ENCODE data around the gene GPT2. TPM values are rescaled to one million over a fixed set of nuclear protein-coding genes. Genes with fewer than 3 reads are reported as not detected.

Gene GPT2
- total and polyA plus RNA-seq, 2 donors (not counting 3 experiments of a cell fraction or from before 2014, with no cell fraction given): 10.8 to 17.9 TPM

DNA sequence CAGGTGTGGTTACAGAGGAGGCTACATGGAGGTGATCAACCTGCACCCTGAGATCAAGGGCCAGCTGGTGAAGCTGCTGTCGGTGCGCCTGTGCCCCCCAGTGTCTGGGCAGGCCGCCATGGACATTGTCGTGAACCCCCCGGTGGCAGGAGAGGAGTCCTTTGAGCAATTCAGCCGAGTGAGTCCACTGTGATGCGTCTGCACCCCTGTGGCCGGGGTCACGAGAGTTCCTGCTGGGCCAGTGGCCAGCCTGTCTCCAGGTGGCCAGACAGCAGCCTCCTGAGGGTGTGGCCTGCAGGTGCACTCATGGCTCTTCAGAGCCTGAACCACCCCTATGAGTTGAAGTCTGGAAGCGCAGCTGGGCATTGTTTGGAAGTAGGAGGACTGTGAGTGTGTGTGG is 38.1 kb downstream of the GPT2 start:
- H3K4me3 ChIP-seq (replicated peaks in 1 of 3; ENCODE audit: insufficient read depth in 1 of 3, low read depth in 1 of 3, low read length in 3 of 3): no peak overlapping the region
- no TSS peak for BruUV-seq (replicated peaks)
- no peaks in the 10 kb centered on the region for H3K27me3 ChIP-seq (ENCODE audit: control insufficient read depth in 2 of 2, insufficient read depth in 2 of 2, low read length in 2 of 2)
- intact Hi-C loops (cut with micrococcal nuclease): no loop called here
- FAIRE-seq (no peak), DNase-seq (ENCODE audit: low read depth, low spot score) (no peak)
- no peaks in the 10 kb centered on the region for H3K9me3 ChIP-seq (replicated peaks; ENCODE audit: control insufficient read depth, insufficient read depth, low read length)
- no peaks in the 10 kb centered on the region for H4K20me1 ChIP-seq (replicated peaks; ENCODE audit: control insufficient read depth, extremely low read depth, insufficient read depth, low read length)
- H3K36me3 ChIP-seq (ENCODE audit: control insufficient read depth in 2 of 2, extremely low read depth in 1 of 2, insufficient read depth in 2 of 2, low read length in 2 of 2): peaks cover 0 to 12% of the 10 kb centered on the region in 2 experiments
- no peak overlapping the region for H2AFZ ChIP-seq (ENCODE audit: low read depth, low read length)
- no peak overlapping the region for H3K9ac ChIP-seq (replicated peaks; ENCODE audit: extremely low read depth, insufficient read depth, low read length)
- TF ChIP-seq MAX (IDR thresholded peaks at IDR 0.05; ENCODE audit: insufficient read depth, insufficient read length) (no peak), GATA2 (IDR thresholded peaks at IDR 0.05; ENCODE audit: insufficient read depth, insufficient read length, low read depth, low read length) (no peak), MYC (IDR thresholded peaks at IDR 0.05; ENCODE audit: low read depth, low read length) (no peak), EZH2 (IDR thresholded peaks at IDR 0.05; ENCODE audit: borderline replicate concordance, low read depth, low read length, severe bottlenecking) (no peak), CTCF (IDR thresholded peaks at IDR 0.05; ENCODE audit: extremely low read depth in 1 of 2, insufficient read depth in 1 of 2, low read depth in 1 of 2, low read length in 2 of 2) (no peak), FOS (IDR thresholded peaks at IDR 0.05; ENCODE audit: borderline replicate concordance, insufficient read depth, low read length) (no peak), JUN (IDR thresholded peaks at IDR 0.05; ENCODE audit: borderline replicate concordance, insufficient read depth, insufficient read length, low read depth) (no peak), POLR2AphosphoS5 (IDR thresholded peaks at IDR 0.05; ENCODE audit: insufficient read depth, low read depth, low read length) (no peak), POLR2A (IDR thresholded peaks at IDR 0.05; ENCODE audit: low read depth, low read length) (no peak)
- POLR2A ChIA-PET: no interaction called here
- no peak overlapping the region for H3K4me2 ChIP-seq (ENCODE audit: insufficient read depth, low read length)
- no peaks in the 10 kb centered on the region for H3K4me1 ChIP-seq (ENCODE audit: control insufficient read depth, extremely low read depth, insufficient read depth, low read length)
- H3K79me2 ChIP-seq (ENCODE audit: control insufficient read depth, insufficient read depth, low read length): no peaks in the 10 kb centered on the region
- H3K27ac ChIP-seq (ENCODE audit: insufficient read depth, low read depth, low read length): no peak overlapping the region
- dilution Hi-C loops (cut with MboI; ENCODE audit: extremely low pct_ligation_motif_present, low sequenced_read_pairs): no loop called here
- H3K9me1 ChIP-seq (replicated peaks; ENCODE audit: control insufficient read depth, extremely low read depth, insufficient read depth, low read length): no peaks in the 10 kb centered on the region
- CTCF ChIA-PET: interaction anchor here (2.1 kb wide), 1 partner anchor 13 kb away, joined by 6 read pairs; no protein-coding TSS in a partner anchor

All from endothelial cell of umbilical vein (primary cell).